HG03039 (cell line): ENCODE data around the gene DOCK6.

Source experiments
- ATAC-seq: cut with Tn5 transposase; IDR thresholded peaks from one replicate; pipeline ENCODE4 v1.9.1; 2021; ENCODE audit warnings: mild to moderate bottlenecking, moderate library complexity; ENCODE audit not compliant: unreplicated experiment

The DOCK6 gene

DNA sequence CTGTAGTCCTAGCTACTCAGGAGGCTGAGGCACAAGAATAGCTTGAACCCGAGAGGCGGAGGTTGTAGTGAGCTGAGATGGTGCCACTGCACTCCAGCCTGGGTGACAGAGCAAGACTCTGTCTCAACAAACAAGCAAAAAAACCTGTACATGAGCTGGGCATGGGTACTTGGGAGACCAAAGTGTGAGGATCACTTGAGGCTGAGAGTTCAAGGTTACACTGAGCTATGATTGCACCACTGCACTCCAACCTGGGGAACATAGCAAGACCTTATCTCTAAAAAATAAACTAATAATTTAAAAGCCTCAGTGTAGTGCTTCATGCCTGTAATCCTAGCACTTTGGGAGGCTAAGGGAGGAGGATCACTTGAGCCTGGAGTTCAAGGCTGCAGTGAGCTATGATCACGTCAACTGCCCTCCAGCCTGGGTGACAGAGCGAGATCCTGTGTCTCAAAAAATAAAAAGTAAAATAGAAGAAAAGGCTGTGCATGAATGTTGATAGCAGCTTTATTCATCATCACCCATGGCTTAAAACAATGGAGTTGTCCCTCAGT is 12.3 kb upstream of the DOCK6 start:
- no peak for ATAC-seq

DNA sequence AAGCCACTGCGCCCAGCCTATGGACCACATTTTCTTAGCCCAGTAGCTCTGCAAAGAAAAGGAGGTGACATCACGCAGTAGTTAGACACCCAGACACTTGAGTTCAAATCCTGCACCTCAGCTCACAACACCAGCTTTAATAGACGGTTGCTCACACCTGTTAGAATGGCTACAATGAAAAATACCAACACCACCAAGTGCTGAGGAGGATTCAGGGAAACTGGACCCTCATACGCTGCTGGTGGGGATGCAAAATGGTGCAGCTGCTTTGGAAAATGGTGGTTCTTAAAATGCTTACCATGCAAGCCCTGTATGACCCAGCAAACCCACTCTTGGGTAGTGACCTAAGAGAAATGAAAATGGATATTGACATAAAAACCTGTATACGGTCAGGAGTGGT is 11.7 kb upstream of the DOCK6 start:
- ATAC-seq, result no peak

DNA sequence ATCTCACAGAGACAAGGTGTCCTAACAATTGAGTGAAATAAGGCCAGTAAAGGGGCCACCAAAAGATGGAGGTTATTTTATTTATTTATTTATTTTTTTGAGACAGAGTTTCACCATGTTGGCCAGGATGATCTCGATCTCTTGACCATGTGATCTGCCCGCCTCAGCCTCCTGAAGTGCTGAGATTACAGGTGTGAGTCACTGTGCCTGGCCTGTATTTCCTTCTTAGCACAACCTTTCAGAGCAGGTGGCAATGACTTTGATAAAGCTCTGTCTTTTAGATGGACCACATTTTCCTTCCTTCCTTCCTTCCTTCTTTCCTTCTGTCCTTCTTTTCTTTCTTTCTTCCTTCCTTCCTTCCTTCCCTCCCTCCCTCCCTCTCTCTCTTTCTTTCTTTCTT is 11.0 kb upstream of the DOCK6 start:
- no peak for ATAC-seq

DNA sequence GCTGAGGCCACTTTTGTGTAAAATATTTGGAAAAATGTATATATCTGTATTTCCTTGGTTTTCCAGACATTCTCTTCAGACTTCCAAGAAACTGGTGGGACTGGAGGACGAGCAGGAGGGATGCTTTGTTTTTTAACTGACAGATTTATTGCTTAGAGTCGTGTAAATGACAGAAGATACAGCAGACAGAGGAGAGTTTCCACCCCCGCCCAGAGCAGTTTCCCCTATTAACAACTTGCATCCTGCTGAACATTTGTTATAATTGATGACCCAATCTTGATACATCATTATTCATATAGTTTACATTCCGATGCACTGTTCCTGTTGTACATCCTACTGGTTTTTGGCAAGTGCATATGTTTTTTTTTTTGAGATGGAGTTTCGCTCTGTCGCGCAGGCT is 7.1 kb upstream of the DOCK6 start:
- ATAC-seq, result no peak

DNA sequence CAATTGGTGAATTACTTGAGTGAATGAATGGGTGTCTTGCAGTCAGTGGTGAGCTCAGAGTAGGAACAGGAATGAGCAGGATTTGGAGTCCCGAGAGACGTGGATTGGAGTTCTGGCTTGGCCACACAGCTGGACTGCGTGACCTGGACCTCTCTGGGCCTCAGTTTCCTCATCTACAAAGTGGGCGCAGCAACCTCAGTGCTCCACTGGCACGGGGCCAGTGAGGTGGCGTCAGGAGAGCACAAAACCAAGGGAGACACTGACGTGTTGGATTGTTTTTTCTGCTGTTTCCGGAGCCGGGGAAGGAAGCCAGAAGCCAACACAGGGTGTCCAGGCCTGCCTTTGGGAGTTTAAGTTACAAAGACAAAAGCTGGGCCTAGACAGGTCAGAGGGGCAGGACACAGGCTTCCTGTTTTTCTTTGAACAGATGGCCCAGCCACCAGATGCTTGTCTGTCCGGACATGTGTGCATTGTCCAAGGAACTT is 6.5 kb upstream of the DOCK6 start:
- no peak for ATAC-seq

DNA sequence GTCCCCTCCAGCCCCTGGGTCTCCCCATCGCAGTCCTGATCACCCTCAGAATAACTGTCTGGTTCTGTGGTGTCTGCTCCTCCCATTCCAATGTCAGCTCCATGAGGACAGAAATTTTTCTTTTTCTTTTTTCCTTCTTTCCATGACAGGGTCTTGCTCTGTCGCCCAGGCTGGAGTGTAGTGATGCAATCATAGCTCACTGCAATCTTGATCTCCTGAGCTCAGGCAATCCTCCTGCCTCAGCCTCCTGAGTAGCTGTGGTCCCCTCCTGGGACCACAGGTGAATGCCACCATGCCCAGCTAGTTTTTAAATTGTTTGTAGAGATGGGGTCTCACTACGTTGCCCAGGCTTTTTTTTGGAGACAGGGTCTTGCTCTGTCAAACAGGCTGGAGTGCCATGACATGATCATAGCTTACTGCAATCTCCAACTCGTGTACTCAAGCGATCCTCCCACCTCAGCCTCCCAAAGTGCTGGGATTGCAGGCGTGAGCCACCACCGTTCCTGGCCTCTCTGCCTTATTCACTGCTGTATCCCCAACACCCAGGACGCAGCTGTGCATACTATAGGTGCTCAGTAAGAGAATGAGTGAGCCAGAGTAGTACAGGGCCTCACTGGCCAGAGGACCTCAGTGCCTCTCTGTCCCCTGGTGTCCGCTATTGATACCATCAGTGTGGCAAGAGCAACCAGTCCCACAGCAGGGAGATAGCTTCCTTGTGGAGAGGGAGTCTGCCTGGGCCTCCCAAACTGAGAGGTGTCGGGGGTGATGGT is 5.2 kb upstream of the DOCK6 start:
- ATAC-seq, result no peak

DNA sequence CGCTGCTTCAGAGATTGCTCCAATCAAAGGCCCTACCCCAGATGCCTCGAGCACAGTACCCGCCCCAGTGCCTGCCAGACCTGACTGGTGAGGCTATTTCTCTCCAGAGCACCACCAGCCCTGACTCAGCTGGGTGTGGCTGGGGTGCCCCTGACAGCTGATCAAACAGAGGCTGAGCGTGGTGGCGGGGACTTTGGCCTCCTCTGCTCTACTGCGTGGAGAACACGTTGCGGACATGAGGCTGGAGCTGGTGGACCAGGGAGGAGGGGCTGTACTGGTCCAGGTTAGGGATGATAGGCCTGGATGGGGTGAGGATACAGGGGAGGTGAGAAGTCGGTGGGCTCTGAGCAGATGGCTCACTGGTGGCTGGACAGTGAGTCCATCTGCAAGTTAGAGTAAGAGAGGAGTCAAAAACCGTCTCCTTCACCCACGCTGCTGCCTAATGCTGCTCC is 3.5 kb upstream of the DOCK6 start:
- no peak for ATAC-seq

DNA sequence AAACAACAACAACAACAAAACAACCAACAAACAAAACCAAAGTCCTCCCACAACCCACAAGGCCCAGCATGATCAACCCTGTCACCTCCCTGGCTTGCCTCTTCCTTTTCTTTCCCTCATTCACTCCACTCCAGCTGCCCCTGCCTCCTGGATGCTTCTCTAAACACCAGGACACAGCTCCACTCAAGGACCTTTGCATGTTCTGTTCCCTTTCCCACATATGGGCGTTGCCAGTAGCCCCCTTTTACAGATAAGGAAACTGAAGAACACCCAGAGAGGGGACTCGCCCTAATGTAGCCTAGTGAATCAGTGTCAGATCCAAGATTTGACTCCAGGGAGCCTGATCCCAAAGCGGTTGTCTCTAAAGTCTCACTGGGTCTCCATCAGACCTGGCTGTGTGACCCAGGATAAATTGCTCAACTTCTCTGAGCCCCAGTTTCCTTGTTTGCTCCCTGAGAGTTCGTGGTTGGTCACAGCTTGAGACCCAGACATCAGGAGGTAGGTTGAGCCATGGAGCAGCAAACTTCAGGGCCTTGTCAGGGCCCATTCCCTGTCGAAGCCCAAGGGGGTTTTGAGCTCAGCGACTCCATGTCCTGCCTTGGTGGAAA is 3.0 kb upstream of the DOCK6 start:
- no peak for ATAC-seq

DNA sequence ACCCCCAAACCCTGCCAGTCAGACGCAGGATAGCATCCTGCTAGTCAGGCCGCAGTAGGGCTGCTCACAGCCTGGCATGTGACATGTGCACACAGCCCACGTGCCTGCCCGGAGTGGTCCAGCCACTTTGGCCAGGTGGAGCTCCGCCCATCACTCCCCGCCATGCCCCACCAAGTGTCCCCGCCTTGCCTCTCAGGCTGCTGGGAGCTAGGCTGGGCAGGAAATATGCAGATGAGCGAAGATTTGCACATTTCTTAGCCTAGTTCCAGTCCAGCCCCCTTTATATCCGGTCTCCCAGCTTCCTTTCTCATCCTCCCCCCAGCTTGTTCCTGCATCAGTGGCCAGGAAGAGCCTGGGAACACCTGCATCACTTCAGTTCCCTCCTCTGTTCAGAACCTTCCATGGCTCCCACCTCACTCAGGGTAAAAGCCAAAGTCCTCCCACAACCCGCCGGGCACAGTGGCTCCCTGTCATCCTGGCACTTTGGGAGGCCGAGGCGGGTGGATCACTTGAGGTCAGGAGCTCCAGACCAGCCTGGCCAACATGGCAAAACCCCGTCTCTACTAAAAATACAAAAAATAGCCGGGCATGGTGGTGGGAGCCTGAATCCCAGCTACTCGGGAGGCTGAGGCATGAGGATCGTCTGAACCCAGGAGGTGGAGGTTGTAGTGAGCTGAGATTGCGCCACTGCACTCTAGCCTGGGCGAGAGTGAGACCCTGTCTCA is 2.3 kb upstream of the DOCK6 start:
- no peak for ATAC-seq

DNA sequence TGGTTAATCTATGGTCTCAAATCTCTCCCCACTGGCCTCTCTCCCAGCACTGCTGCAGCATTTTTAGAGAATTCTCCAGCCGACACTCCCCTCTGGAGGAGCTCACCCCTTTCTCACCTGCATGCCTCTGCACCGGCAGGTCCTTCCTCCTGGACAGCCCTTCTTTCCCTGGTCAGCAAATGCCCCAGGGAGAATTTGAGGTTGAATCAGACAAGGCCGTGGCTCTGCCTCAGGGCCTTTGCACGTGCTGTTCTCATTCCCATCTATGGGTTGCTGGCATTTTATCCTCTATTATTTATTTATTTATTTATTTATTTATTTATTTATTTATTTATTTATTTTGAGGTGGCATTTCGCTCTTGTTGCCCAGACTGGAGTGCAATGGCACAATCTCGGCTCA is 1.4 kb upstream of the DOCK6 start:
- ATAC-seq, result no peak

DNA sequence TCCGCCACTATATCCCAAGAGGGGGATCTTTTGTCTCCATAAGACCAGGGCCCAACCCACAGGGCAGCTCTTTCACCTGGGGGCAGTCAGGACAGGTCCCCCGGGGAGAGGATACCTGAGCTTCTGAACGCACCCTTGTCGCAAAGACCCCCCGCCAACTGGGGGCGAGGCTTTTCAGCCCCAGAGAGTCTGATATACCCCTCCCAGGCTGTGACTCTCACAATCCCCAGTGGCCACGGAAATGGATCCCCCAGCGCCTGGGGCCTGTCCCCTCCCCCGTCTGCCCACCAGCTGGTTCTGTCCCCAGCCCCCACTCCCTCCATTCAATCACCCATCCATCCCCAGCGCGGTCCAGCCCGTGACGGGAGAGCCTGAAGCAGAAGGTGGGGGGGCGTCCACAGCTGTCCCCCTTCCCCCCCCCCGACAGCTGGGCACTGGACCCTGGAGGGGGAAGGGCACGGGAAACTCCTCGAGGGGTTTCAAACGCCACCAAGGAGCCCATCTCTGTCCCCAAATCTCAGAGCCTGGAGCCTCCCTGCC is 823 bp downstream of the DOCK6 start:
- ATAC-seq, result no peak

DNA sequence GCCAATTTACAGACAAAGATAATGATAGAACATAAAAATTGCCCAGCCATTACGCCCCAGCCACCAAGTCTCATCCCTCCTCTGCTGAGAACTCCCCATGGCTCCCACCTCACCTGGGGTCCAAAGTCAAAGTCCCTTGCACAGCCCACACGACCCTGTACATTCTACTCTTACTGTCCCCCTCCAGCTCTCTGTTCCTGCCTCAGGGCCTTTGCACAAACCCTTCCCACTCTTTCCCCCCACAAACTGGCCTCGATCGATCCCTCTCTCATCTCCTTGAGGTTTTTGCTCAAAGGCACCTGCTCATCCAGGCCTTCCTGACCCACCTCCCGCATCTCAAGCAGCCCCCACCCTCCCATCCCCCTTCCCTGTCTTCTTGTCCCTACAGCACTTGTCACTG is 1.3 kb downstream of the DOCK6 start:
- ATAC-seq, result no peak

DNA sequence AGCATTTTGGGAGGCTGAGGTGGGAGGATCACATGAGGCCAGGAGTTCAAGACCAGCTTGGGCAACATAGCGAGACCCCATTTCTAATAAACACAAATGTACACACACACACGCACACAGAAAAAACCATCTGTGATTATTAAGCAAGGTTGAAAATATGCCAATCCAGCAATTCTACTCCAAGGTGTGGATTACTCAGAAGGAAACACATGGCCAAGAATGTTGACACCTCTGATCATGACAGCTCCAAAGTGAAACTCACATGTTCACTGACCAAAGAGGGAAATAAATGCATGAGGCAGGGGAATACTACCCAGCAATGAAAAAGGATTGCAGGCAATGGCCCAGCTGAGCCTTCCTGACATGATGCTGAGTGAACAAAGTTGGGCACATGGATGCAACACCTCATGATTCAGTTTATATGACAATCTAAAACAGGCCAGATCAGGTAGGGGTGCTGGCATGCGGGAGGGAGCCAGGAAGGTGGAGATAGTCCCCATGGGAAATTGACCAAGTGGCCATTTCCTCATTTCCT is 4.4 kb downstream of the DOCK6 start:
- no peak for ATAC-seq

DNA sequence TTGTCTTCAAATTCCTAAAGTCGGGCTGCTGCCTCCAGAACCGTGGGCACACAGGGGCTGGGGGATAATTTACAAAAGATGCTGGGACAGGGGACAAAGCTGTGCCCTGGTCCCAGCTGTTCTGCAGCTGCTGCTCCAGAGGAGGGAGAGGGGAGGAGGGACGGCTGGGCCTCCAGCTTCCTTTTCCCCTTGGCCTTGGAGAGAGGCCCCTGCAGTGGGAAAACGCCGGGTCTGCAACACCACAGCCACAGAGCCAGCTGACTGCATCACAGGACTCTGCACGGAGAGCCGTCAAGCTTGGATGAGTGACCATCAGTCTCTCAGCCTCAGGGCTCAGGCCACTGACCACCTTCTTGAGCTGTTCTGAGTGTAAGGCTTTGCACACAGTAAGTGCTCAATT is 6.1 kb downstream of the DOCK6 start:
- ATAC-seq, result no peak

DNA sequence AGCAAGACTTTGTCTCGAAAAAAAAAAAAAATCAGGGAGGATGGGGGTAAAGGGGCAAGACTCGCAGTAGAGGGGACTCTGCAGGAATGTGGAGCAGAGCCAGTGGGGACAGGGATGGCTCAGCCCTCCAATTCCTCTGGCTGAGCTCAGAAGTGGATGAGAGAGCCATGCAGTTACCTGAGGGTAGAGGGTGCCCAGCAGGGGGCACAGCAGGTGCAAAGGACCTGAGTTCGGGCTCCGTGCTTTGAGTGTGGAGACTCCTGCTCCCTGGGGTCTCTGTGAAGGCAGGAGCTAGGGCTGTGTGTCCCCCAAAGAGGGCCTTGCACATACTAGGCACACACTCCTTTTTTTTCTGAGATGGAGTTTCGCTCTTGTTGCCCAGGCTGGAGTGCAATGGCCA is 7.7 kb downstream of the DOCK6 start:
- no peak for ATAC-seq

DNA sequence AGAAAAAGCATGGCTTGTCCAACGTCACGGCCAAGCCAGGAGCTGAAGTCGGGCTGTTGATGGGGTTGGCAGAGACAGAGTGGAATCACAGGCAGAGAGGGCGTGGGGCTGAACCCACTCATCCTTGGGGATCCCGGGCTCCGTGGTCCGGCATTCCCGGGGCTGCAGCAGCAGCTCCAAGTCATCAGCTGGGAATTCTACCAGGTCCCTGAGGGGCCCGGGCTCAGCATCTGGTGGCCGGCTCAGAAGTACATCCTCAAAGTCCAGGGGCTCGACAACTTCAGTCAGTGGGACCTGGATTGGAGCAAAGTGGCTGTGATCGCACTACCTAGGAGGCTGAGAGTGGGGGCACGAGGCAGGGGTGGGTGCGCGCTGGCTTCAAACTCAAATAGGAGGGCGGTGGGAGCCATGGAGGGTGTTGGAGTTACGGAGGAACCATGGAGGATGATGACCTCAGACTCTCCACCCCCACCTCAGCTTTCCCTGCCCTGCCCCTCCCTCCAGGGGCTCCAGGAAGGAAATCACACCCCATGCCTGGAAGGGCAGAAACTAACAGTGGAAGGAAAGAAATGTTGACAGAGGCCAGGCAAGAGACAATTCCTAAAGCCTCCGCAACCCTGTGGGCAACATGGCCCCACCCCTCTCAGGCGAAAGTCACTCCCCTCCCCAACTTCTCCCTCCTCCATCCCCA is 9.5 kb downstream of the DOCK6 start:
- no peak for ATAC-seq

DNA sequence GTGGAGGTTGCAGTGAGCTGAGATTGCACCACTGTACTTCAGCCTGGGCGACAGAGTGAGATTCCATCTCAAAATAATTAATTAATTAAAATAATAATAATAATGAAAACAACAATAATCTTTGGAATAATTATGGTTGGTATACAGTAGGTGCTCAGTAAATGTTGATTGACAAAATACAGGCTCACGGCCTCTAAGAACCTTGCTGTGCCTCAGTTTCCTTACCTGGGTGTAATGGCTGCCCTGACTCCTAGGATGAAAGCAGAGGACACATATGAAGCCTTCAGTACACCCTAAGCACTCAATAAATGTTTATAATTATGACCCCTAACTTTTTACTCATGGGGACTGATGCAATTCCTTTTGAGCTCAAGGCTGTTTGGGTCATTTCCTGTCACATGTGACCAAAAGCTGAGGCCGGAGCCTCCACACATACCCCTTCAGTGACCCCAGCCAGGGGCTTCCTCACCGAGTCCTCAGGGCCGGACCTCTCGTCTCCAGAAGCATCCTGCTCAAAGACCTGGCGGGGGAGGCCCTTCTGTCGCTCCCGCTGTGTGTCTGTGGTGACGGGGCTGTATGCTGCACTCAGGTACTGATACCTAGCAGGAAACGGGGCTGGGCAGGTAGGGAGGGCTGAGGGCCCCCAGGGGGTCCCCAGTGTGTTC is 10.5 kb downstream of the DOCK6 start:
- no peak for ATAC-seq

DNA sequence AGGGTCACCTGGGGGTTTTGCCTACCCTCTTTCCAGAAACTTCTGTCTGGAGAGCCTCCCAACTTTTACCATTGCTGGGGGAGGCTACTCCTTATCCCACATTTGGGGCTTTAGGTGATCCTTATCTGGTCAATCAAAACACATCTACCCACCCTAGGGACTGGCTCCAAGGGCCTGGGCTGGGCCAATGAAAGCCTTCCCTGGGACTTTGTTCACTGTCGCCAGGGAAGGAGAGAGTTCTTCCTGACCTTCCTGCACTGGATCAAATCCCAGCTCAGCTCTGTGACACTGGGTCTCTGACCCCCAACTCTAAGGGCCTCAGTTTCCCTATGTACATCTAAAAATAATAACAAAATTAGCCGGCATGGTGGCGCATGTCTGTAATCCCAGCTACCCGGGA is 11.1 kb downstream of the DOCK6 start:
- no peak for ATAC-seq

DNA sequence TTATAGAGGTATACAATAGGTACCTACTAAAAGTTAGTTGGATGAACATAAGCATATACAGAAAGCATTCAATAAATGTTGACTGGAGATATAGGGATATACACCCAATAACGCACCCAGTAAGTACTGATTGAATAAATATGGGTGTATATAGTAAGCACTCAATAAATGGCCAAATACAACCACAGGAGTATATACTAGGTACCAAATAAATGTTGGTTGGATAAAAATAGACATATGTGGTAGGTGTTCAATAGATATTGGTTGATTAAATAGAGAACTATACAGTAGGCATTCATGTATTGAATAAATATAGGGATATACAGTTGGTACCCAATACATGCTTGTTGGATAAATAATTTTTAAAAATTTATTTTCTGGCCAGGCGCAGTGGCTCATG is 13.5 kb downstream of the DOCK6 start:
- no peak for ATAC-seq

DNA sequence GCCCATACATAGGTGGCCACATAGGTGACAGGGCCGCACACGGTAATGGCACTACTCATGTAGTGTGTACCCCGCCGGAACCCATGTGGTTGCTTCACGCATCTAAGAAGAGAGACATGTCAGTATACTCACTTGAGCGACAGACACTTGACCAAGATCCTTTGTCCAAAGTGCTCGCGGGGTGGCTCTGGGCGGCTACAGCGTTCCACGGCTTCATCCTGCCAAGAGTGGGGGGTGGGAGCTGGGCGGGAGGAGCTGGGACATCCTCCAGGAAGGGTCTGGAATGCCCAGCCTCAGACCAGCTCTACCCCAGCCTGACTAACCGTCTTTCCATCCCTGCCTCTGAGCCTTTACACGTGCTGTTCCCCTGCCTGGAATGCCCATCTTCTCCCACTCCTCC is 14.4 kb downstream of the DOCK6 start:
- no peak for ATAC-seq
